ENCODE results near the gene MARCO. TPM values are rescaled to one million over a fixed set of nuclear protein-coding genes. Genes with fewer than 3 reads are reported as not detected.

MARCO gene
- polyA plus RNA-seq, 1 donor (not counting 4 experiments of a cell fraction or from before 2014, with no cell fraction given), result 0.13 TPM

DNA sequence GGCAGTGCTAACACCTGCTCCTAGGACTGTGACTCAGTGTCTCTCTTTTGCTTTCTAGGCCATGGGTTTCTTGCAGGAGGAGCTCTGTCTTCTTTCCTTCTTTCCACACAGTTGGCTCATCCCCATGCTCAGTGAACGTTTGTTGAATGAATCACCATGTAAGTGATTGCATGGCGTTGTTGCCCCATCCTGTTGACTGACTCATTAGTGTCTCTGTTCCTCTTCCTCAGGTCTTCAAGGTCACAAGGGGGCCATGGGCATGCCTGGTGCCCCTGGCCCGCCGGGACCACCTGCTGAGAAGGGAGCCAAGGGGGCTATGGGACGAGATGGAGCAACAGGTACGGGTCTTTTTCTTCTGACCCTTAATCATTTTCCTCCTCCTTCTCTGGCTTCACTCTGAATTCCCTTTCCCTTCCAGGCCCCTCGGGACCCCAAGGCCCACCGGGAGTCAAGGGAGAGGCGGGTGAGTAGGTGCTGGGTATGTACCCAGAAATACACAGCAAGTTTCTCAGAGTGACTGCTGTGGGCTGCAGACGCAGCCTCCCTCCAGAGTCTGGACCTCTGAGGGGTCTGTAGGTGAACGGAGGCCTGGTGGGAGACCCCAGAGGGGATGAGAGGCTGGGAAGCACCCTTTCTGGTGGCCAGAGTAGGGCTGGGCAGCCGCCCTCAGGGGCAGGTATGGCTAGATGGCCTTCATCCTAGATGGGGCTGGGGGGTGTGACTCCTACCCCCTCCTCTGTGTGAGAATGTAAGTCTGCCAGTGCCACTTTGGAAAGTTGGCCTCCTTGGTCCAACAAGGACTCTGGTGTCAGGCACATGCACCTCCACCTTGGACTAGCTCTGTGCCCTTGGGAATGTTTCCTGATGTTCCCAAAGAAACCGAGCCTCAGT lies 32.4 kb downstream of the MARCO start:
- peak; percentile 99 for FAIRE-seq
- H3K9ac ChIP-seq (ENCODE audit: control insufficient read depth, extremely low read depth, insufficient read depth, low read length), result no peak overlapping the region
- peak overlapping the region; percentile 84 for H3K27ac ChIP-seq (ENCODE audit: control insufficient read depth, insufficient read depth, low read length)

GRCh38 chr2:118975133-118975532 lies 33.1 kb downstream of the MARCO start:
- H3K79me2 ChIP-seq (ENCODE audit: control insufficient read depth, insufficient read depth, low read length), result no peaks in the 10 kb centered on the region
- no peaks in the 10 kb centered on the region for H3K9me1 ChIP-seq (ENCODE audit: control insufficient read depth, extremely low read depth, insufficient read depth, low read length)
- no peak overlapping the region for H3K4me3 ChIP-seq (ENCODE audit: control insufficient read depth in 2 of 3, extremely low read depth in 1 of 3, insufficient read depth in 2 of 3, low read depth in 1 of 3, low read length in 3 of 3)
- H3K4me2 ChIP-seq (ENCODE audit: control insufficient read depth, extremely low read depth, insufficient read depth, low read depth, low read length), result no peak overlapping the region
- no peaks in the 10 kb centered on the region for H3K36me3 ChIP-seq (ENCODE audit: control insufficient read depth in 2 of 2, extremely low read depth in 1 of 2, insufficient read depth in 2 of 2, low read length in 2 of 2)
- dilution Hi-C loops (cut with MboI; ENCODE audit: extremely low pct_ligation_motif_present, low sequenced_read_pairs), result no loop called here
- H3K4me1 ChIP-seq (ENCODE audit: control insufficient read depth, extremely low read depth, insufficient read depth, low read length), result peaks cover 41% of the 10 kb centered on the region
- no peak for FAIRE-seq
- no peaks in the 10 kb centered on the region for H4K20me1 ChIP-seq (ENCODE audit: control insufficient read depth, extremely low read depth, insufficient read depth, low read length)
- TF ChIP-seq EZH2 (IDR thresholded peaks at IDR 0.05; ENCODE audit: low read length), result no peak
- TF ChIP-seq, protein P1, sequence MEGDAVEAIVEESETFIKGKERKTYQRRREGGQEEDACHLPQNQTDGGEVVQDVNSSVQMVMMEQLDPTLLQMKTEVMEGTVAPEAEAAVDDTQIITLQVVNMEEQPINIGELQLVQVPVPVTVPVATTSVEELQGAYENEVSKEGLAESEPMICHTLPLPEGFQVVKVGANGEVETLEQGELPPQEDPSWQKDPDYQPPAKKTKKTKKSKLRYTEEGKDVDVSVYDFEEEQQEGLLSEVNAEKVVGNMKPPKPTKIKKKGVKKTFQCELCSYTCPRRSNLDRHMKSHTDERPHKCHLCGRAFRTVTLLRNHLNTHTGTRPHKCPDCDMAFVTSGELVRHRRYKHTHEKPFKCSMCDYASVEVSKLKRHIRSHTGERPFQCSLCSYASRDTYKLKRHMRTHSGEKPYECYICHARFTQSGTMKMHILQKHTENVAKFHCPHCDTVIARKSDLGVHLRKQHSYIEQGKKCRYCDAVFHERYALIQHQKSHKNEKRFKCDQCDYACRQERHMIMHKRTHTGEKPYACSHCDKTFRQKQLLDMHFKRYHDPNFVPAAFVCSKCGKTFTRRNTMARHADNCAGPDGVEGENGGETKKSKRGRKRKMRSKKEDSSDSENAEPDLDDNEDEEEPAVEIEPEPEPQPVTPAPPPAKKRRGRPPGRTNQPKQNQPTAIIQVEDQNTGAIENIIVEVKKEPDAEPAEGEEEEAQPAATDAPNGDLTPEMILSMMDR (optimal IDR thresholded peaks at IDR 0.05 in 1 of 3, IDR thresholded peaks at IDR 0.05 in 1 of 3, conservative IDR thresholded peaks at IDR 0.05 in 1 of 3; ENCODE audit: extremely low read depth in 1 of 3, insufficient read depth in 2 of 3, low read length in 3 of 3), result no peak
- H3K9ac ChIP-seq (ENCODE audit: control insufficient read depth, extremely low read depth, insufficient read depth, low read length), result no peak overlapping the region
- H3K27ac ChIP-seq (ENCODE audit: control insufficient read depth, insufficient read depth, low read length), result no peak overlapping the region
- H3K9me3 ChIP-seq (ENCODE audit: control insufficient read depth, low read depth, low read length), result peaks cover 7% of the 10 kb centered on the region
- H3K27me3 ChIP-seq (ENCODE audit: control insufficient read depth, extremely low read depth, insufficient read depth, low read length), result peaks cover 10% of the 10 kb centered on the region
- no peak overlapping the region for H2AFZ ChIP-seq (ENCODE audit: control insufficient read depth, low read length)
- no peak for DNase-seq (ENCODE audit: low read depth, low spot score)

More for the DNA sequence above, 32.4 kb downstream of the MARCO start:
- Histone ChIP-seq H2AFZ (ENCODE audit: control insufficient read depth, low read length) (no peak overlapping the region), H3K36me3 (ENCODE audit: control insufficient read depth in 2 of 2, extremely low read depth in 1 of 2, insufficient read depth in 2 of 2, low read length in 2 of 2) (no peaks in the 10 kb centered on the region), H3K27me3 (ENCODE audit: control insufficient read depth, extremely low read depth, insufficient read depth, low read length) (peaks cover 3% of the 10 kb centered on the region), H3K9me1 (ENCODE audit: control insufficient read depth, extremely low read depth, insufficient read depth, low read length) (no peaks in the 10 kb centered on the region), H4K20me1 (ENCODE audit: control insufficient read depth, extremely low read depth, insufficient read depth, low read length) (no peaks in the 10 kb centered on the region), H3K4me2 (ENCODE audit: control insufficient read depth, extremely low read depth, insufficient read depth, low read depth, low read length) (peak overlapping the region; percentile 65), H3K79me2 (ENCODE audit: control insufficient read depth, insufficient read depth, low read length) (no peaks in the 10 kb centered on the region), H3K4me1 (ENCODE audit: control insufficient read depth, extremely low read depth, insufficient read depth, low read length) (peaks cover 46% of the 10 kb centered on the region), H3K4me3 (ENCODE audit: control insufficient read depth in 2 of 3, extremely low read depth in 1 of 3, insufficient read depth in 2 of 3, low read depth in 1 of 3, low read length in 3 of 3) (no peak overlapping the region), H3K9me3 (ENCODE audit: control insufficient read depth, low read depth, low read length) (peaks cover 7% of the 10 kb centered on the region)
- DNase-seq (ENCODE audit: low read depth, low spot score), result peak; percentile 87
- TF ChIP-seq, protein P1 (optimal IDR thresholded peaks at IDR 0.05 in 1 of 3, IDR thresholded peaks at IDR 0.05 in 1 of 3, conservative IDR thresholded peaks at IDR 0.05 in 1 of 3; ENCODE audit: extremely low read depth in 1 of 3, insufficient read depth in 2 of 3, low read length in 3 of 3), result no peak
- TF ChIP-seq EZH2 (IDR thresholded peaks at IDR 0.05; ENCODE audit: low read length), result no peak
- dilution Hi-C loops (cut with MboI; ENCODE audit: extremely low pct_ligation_motif_present, low sequenced_read_pairs), result no loop called here

All from keratinocyte (primary cell).